Activated B cell treated with CpG ODN at 0.5 μM for 24 hours (primary cell): ENCODE results near the gene CRYGS. TPM values are rescaled to one million over a fixed set of nuclear protein-coding genes. Genes with fewer than 3 reads are reported as not detected.

Source experiments
- ATAC-seq: fragments of 200-7000 bp; cut with Tn5 transposase; one replicate; pipeline ENCODE4 v1.10.0; 2021; ENCODE audit warnings: low read depth, mild to moderate bottlenecking, moderate library complexity
- CTCF ChIA-PET: fragments of 350-600 bp; sonication (Branson Sonifier 250); formaldehyde crosslinking; loops from one replicate; lab custom pipeline; 2021; ENCODE audit warnings: antibody characterized with exemption; lab: Charles Lee
- POLR2A ChIA-PET: fragments of 350-600 bp; sonication (Branson Sonifier 250); formaldehyde crosslinking; loops from one replicate; lab custom pipeline; 2021; ENCODE audit warnings: antibody characterized with exemption; lab: Charles Lee
- DNase-seq: peaks from one replicate; pipeline ENCODE4 v3.0.0; 2022
- H3K27ac Mint-ChIP-seq: one replicate; pipeline ENCODE4 v1.8.0; 2020; ENCODE audit warnings: mixed read lengths
- H3K27me3 Mint-ChIP-seq: one replicate; pipeline ENCODE4 v1.8.0; 2021; ENCODE audit warnings: mixed read lengths
- H3K36me3 Mint-ChIP-seq: one replicate; pipeline ENCODE4 v1.8.0; 2021; ENCODE audit warnings: low read depth, mixed read lengths
- H3K4me1 Mint-ChIP-seq: one replicate; pipeline ENCODE4 v1.8.0; 2021; ENCODE audit warnings: mixed read lengths
- H3K4me3 Mint-ChIP-seq: one replicate; pipeline ENCODE4 v1.8.0; 2020; ENCODE audit warnings: mild to moderate bottlenecking, mixed read lengths
- H3K9me3 Mint-ChIP-seq: one replicate; pipeline ENCODE4 v1.8.0; 2020; ENCODE audit warnings: mixed read lengths
- CTCF ChIP-seq: fragments of 200-600 bp; IDR thresholded peaks from one replicate; pipeline ENCODE4 v1.8.0; 2022; ENCODE audit warnings: antibody characterized with exemption, mild to moderate bottlenecking
- intact Hi-C: fragments of 100-400 bp; cut with micrococcal nuclease; formaldehyde crosslinking; loops from one replicate; pipeline ENCODE4 v1.15.1; 2024
- total RNA-seq: library from RNA; stranded (reverse); gene quantifications from 2 replicates; pipeline ENCODE4 v1.2.3, GENCODE V29; 2022

CRYGS gene
- total RNA-seq, 1 donor from 2014 or later = 4.6 TPM

DNA sequence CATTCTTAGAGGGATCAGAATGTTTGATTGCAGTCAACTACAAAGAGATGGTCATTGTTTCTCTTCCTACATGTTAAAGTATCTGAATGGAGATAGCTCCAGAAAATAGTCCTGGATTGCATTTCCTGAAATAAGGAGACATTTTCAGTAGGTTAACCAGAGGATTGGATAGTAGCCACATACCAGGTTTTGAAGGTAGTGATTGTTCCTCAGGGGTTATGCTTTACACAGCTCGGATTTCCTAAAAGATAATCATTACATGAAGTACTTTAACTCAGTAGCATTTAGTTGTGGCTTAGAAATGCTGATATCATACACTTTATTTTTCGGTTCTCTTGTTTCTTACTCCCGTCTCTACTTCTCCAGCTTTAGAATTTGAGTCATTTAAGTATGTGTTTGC lies 36.6 kb upstream of the CRYGS start:
- CTCF ChIA-PET = no interaction called here
- ATAC-seq = no peak
- no peak for DNase-seq
- H3K9me3 Mint-ChIP-seq = no peaks in the 10 kb centered on the region
- no peak for TF ChIP-seq CTCF
- H3K27ac Mint-ChIP-seq = no peak overlapping the region
- no peak overlapping the region for H3K4me3 Mint-ChIP-seq
- H3K36me3 Mint-ChIP-seq = peaks cover 94% of the 10 kb centered on the region
- intact Hi-C loops = no loop called here
- POLR2A ChIA-PET = no interaction called here
- H3K4me1 Mint-ChIP-seq = no peaks in the 10 kb centered on the region
- no peaks in the 10 kb centered on the region for H3K27me3 Mint-ChIP-seq

DNA sequence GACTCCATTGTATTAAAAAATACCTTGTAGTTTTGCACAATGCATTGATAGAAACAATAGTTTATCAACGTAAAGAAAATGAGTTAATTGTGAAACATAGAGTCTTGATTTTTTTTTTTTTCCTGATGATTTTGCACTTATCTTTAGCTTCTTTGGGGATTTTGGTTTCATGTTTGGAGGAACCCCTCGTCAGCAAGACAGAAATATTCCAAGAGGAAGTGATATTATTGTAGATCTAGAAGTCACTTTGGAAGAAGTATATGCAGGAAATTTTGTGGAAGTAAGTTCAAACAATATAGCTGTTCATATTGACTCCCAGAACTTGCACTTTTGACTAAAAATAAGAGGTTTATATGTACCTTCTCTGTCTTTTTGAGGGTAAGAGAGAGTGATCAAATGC lies 33.3 kb upstream of the CRYGS start:
- H3K4me3 Mint-ChIP-seq = no peak overlapping the region
- no peaks in the 10 kb centered on the region for H3K27me3 Mint-ChIP-seq
- ChIA-PET POLR2A (interaction anchor here (0.7 kb wide), 1 partner anchor 10 kb away, joined by 3 read pairs; no protein-coding TSS in a partner anchor), CTCF (interaction anchor here (1.1 kb wide), 1 partner anchor 37 kb away, joined by 4 read pairs; no protein-coding TSS in a partner anchor)
- no peak for TF ChIP-seq CTCF
- peaks cover 91% of the 10 kb centered on the region for H3K36me3 Mint-ChIP-seq
- intact Hi-C loops = no loop called here
- DNase-seq = no peak
- no peak for ATAC-seq
- H3K4me1 Mint-ChIP-seq = peaks cover 8% of the 10 kb centered on the region
- no peaks in the 10 kb centered on the region for H3K9me3 Mint-ChIP-seq
- no peak overlapping the region for H3K27ac Mint-ChIP-seq

- ATAC-seq (no peak), DNase-seq (no peak)
- Mint-ChIP-seq H3K36me3 (peaks cover 59% of the 10 kb centered on the region), H3K27ac (peak overlapping the region; percentile 97), H3K4me3 (peak overlapping the region; percentile 94), H3K27me3 (no peaks in the 10 kb centered on the region), H3K4me1 (peaks cover 48% of the 10 kb centered on the region), H3K9me3 (no peaks in the 10 kb centered on the region)
- ChIA-PET POLR2A (interaction anchor here (1.4 to 6.1 kb wide), 5 partner anchors 38 to 986 kb away, joined by 4 to 66 read pairs (median 16); partner anchors contain the start of genes EIF4A2, SENP2 and TRA2B), CTCF (interaction anchor here (0.9 kb wide), 1 partner anchor 31 kb away, joined by 3 read pairs; no protein-coding TSS in a partner anchor)
- TF ChIP-seq CTCF = no peak
- intact Hi-C loops = loop anchor here (2.0 kb wide), 2 partner anchors 45 to 567 kb away; partner anchors contain the start of gene RPL39L
Observed at GRCh38 chr3:186571644-186572013, 27.4 kb upstream of the CRYGS start.

- Mint-ChIP-seq H3K27ac (peak overlapping the region; percentile 97), H3K27me3 (no peaks in the 10 kb centered on the region), H3K9me3 (no peaks in the 10 kb centered on the region), H3K4me3 (peak overlapping the region; percentile 94), H3K4me1 (peaks cover 53% of the 10 kb centered on the region), H3K36me3 (peaks cover 54% of the 10 kb centered on the region)
- no peak for DNase-seq
- ATAC-seq = no peak
- POLR2A ChIA-PET = interaction anchor here (0.6 to 6.1 kb wide), 13 partner anchors 10 to 985 kb away, joined by 3 to 66 read pairs (median 8); partner anchors contain the start of genes DGKG, EIF4A2, SENP2 and TRA2B
- TF ChIP-seq CTCF = no peak
- CTCF ChIA-PET = interaction anchor here (0.9 to 1.6 kb wide), 4 partner anchors 30 to 633 kb away, joined by 3 to 6 read pairs (median 3); partner anchors contain the start of gene TRA2B
- intact Hi-C loops = loop anchor here (1.0 to 2.0 kb wide), 6 partner anchors 37 to 568 kb away; partner anchors contain the start of genes EIF4A2 and RPL39L
Observed at GRCh38 chr3:186570941-186571643, 26.9 kb upstream of the CRYGS start.
